HG02588 (cell line): ENCODE results near the gene RGL2.
A peak's percentile ranks its signal among the peaks of the same experiment; 100 is the strongest.
"Not testable (repeated sequence)": the region's sequence is repeated elsewhere in the genome, so short reads cannot be mapped to it uniquely, and the experiment has no call there.

Experiments used
- ATAC-seq: cut with Tn5 transposase; IDR thresholded peaks from one replicate; pipeline ENCODE4 v1.9.1; 2021; ENCODE audit warnings: mild to moderate bottlenecking, moderate library complexity; ENCODE audit not compliant: unreplicated experiment

The RGL2 gene

GRCh38 chr6:33298773-33299236 lies at the start of gene RGL2:
Gene RGL2 (minus strand): TSS chr6:33298942. CDS start chr6:33298610, 332 bp downstream.
- peak; percentile 16 for ATAC-seq

- no peak for ATAC-seq
These were observed 49.1 kb upstream of the RGL2 start for GRCh38 chr6:33347816-33348215.

- ATAC-seq, result not testable (repeated sequence)
These were observed 48.2 kb upstream of the RGL2 start for GRCh38 chr6:33346972-33347371.

GRCh38 chr6:33344701-33345697 lies 46.3 kb upstream of the RGL2 start:
- no peak for ATAC-seq

- ATAC-seq, result no peak
These were observed 45.3 kb upstream of the RGL2 start for GRCh38 chr6:33343953-33344611.

- not testable (repeated sequence) for ATAC-seq
These were observed 44.8 kb upstream of the RGL2 start for GRCh38 chr6:33343606-33343952.

- ATAC-seq, result no peak
These were observed 40.5 kb upstream of the RGL2 start for GRCh38 chr6:33339193-33339592.

- ATAC-seq, result no peak
These were observed 37.8 kb upstream of the RGL2 start for GRCh38 chr6:33336495-33336894.

GRCh38 chr6:33335916-33336315 lies 37.2 kb upstream of the RGL2 start:
- ATAC-seq, result no peak

GRCh38 chr6:33333666-33334065 lies 34.9 kb upstream of the RGL2 start:
- ATAC-seq, result no peak

- ATAC-seq, result no peak
These were observed 32.0 kb upstream of the RGL2 start for GRCh38 chr6:33330736-33331135.

GRCh38 chr6:33329058-33329457 lies 30.3 kb upstream of the RGL2 start:
- no peak for ATAC-seq

- ATAC-seq, result no peak
These were observed 25.4 kb upstream of the RGL2 start for GRCh38 chr6:33324125-33324524.

- ATAC-seq, result no peak
These were observed 24.8 kb upstream of the RGL2 start for GRCh38 chr6:33323623-33323948.

- ATAC-seq, result no peak
These were observed 22.5 kb upstream of the RGL2 start for GRCh38 chr6:33321227-33321626.

GRCh38 chr6:33320315-33321181 lies 21.8 kb upstream of the RGL2 start:
- no peak for ATAC-seq

- no peak for ATAC-seq
These were observed 21.2 kb upstream of the RGL2 start for GRCh38 chr6:33319939-33320314.

- no peak for ATAC-seq
These were observed 19.8 kb upstream of the RGL2 start for GRCh38 chr6:33318426-33319073.

- peak; percentile 44 for ATAC-seq
These were observed 19.1 kb upstream of the RGL2 start, which contains the start of gene ZBTB22 for GRCh38 chr6:33317669-33318425. Gene ZBTB22 (minus strand): TSS chr6:33317744. CDS start chr6:33316916, 828 bp downstream.

- no peak for ATAC-seq
These were observed 18.6 kb upstream of the RGL2 start for GRCh38 chr6:33317419-33317668.
